GM10248 (cell line): ENCODE results near the gene RAB3B.

ENCODE experiments used
- CTCF ChIA-PET: fragments of 300-600 bp; sonication (Branson Sonifier 250); formaldehyde crosslinking; extraction: SDS; loops from one replicate; lab custom pipeline; 2021; ENCODE audit warnings: antibody characterized with exemption; lab: Yijun Ruan, JAX
- POLR2A ChIA-PET: fragments of 350-650 bp; sonication (Branson Sonifier 250); formaldehyde crosslinking; extraction: SDS; loops from one replicate; lab custom pipeline; 2020; ENCODE audit warnings: antibody characterized with exemption; lab: Yijun Ruan, JAX
- DNase-seq: peaks from one replicate; pipeline ENCODE4 v3.0.0; 2012; ENCODE audit errors: extremely low spot score
- TF ChIP-seq, protein P1 (sequence below): IDR thresholded peaks from 2 replicates; pipeline ENCODE4 v1.5.1; 2012; ENCODE audit warnings: mild to moderate bottlenecking, low read depth; ENCODE audit errors: extremely low read depth, missing control alignments, control extremely low read depth

RAB3B gene

DNA sequence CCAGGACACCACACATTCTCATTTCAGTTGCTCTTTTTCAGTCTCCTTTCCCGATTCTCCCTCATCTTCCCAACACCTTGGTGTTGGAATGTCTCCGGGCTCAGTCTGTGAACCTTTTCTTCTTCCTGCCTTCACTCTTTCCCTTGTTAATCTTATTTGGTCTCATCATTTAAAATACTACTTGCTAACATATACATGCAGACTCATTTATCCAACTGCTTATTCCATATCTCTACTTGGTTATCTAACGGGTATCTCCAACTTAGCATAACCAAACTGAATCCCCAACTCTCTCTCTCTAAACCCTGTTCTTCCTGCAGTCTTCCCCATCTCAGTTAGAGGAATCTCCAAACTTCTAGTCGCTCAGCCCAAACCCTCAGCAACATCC is 26.2 kb downstream of the RAB3B start:
- DNase-seq = no peak
- ChIA-PET CTCF (interaction anchor here (1.0 kb wide), 1 partner anchor 39 kb away, joined by 3 read pairs; no protein-coding TSS in a partner anchor), POLR2A (no interaction called here)
- TF ChIP-seq, protein P1, sequence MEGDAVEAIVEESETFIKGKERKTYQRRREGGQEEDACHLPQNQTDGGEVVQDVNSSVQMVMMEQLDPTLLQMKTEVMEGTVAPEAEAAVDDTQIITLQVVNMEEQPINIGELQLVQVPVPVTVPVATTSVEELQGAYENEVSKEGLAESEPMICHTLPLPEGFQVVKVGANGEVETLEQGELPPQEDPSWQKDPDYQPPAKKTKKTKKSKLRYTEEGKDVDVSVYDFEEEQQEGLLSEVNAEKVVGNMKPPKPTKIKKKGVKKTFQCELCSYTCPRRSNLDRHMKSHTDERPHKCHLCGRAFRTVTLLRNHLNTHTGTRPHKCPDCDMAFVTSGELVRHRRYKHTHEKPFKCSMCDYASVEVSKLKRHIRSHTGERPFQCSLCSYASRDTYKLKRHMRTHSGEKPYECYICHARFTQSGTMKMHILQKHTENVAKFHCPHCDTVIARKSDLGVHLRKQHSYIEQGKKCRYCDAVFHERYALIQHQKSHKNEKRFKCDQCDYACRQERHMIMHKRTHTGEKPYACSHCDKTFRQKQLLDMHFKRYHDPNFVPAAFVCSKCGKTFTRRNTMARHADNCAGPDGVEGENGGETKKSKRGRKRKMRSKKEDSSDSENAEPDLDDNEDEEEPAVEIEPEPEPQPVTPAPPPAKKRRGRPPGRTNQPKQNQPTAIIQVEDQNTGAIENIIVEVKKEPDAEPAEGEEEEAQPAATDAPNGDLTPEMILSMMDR = no peak

GRCh38 chr1:51963592-51964308 is 26.8 kb downstream of the RAB3B start:
- DNase-seq = no peak
- ChIA-PET CTCF (interaction anchor here (0.7 to 1.0 kb wide), 2 partner anchors 38 to 67 kb away, joined by 3 read pairs; no protein-coding TSS in a partner anchor), POLR2A (no interaction called here)
- TF ChIP-seq, protein P1 = no peak

- TF ChIP-seq, protein P1 = no peak
- ChIA-PET CTCF (interaction anchor here (1.1 kb wide), 1 partner anchor 10 kb away, joined by 3 read pairs; no protein-coding TSS in a partner anchor), POLR2A (no interaction called here)
- no peak for DNase-seq
Observed at GRCh38 chr1:51962486-51963356, 27.8 kb downstream of the RAB3B start.

GRCh38 chr1:51961954-51962353 is 28.5 kb downstream of the RAB3B start:
- DNase-seq = no peak
- POLR2A ChIA-PET = no interaction called here
- CTCF ChIA-PET = interaction anchor here (1.1 kb wide), 1 partner anchor 10 kb away, joined by 3 read pairs; no protein-coding TSS in a partner anchor
- TF ChIP-seq, protein P1 = no peak

GRCh38 chr1:51961231-51961630 is 29.3 kb downstream of the RAB3B start:
- POLR2A ChIA-PET = no interaction called here
- TF ChIP-seq, protein P1 = no peak
- CTCF ChIA-PET = interaction anchor here (0.7 to 1.3 kb wide), 2 partner anchors 13 to 65 kb away, joined by 3 to 5 read pairs; no protein-coding TSS in a partner anchor
- DNase-seq = no peak

DNA sequence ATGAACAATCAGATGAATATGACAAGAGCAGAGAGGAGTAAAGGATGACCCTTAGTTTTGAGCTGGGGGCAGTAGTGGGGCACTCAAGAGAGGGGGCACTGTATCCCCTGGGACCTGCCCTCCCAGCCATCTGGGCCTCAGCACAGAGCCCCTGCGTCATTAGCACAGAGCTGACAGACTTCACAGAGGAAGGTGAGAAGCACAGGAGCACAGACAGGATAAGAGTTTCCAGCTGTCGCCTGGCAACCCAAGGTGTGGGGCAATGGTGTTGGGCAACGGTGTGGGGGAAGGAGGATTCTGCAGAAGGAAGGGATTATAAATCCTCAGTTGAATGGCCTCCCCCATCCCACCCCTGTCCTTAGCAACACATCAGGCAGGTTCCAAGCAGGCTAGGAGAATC is 30.2 kb downstream of the RAB3B start:
- DNase-seq = no peak
- ChIA-PET CTCF (interaction anchor here (0.7 to 1.3 kb wide), 3 partner anchors 8 to 64 kb away, joined by 3 to 5 read pairs (median 3); no protein-coding TSS in a partner anchor), POLR2A (no interaction called here)
- TF ChIP-seq, protein P1 = no peak
